Immature natural killer cell (primary cell): ENCODE measurements around the gene GRIA3. TPM values are rescaled to one million over a fixed set of nuclear protein-coding genes. Genes with fewer than 3 reads are reported as not detected.

Source experiments
- DNase-seq, 3 donors: peaks; one replicate each; pipeline ENCODE4 v3.0.0; 2022; ENCODE audit warnings: mixed read lengths in 1 of 3
- H3K27ac Mint-ChIP-seq, 6 donors: one replicate each; pipeline ENCODE4 v1.8.0; 2020; ENCODE audit warnings: mixed read lengths in 6 of 6, mild to moderate bottlenecking in 5 of 6, inconsistent platforms in 4 of 6, moderate library complexity in 3 of 6
- H3K27me3 Mint-ChIP-seq, 3 donors: one replicate each; pipeline ENCODE4 v1.8.0; 2020 to 2021; ENCODE audit warnings: low read depth in 3 of 3, mild to moderate bottlenecking in 3 of 3, mixed read lengths in 3 of 3, moderate library complexity in 3 of 3, inconsistent platforms in 1 of 3
- H3K36me3 Mint-ChIP-seq, 3 donors: one replicate each; pipeline ENCODE4 v1.8.0; 2020; ENCODE audit warnings: mixed read lengths in 3 of 3, inconsistent platforms in 2 of 3, mild to moderate bottlenecking in 2 of 3
- H3K4me1 Mint-ChIP-seq, 2 donors: one replicate each; pipeline ENCODE4 v1.8.0; 2020; ENCODE audit warnings: inconsistent platforms in 2 of 2, mild to moderate bottlenecking in 2 of 2, mixed read lengths in 2 of 2, moderate library complexity in 1 of 2
- H3K4me3 Mint-ChIP-seq, 5 donors: one replicate each; pipeline ENCODE4 v1.8.0; 2020; ENCODE audit warnings: mild to moderate bottlenecking in 5 of 5, mixed read lengths in 5 of 5, inconsistent platforms in 3 of 5, moderate library complexity in 3 of 5
- H3K9me3 Mint-ChIP-seq, 6 donors: one replicate each; pipeline ENCODE4 v1.8.0; 2020; ENCODE audit warnings: mild to moderate bottlenecking in 6 of 6, mixed read lengths in 6 of 6, inconsistent platforms in 4 of 6, moderate library complexity in 3 of 6
- polyA plus RNA-seq, 3 donors: library from polyadenylated mRNA; unstranded; fragments of 300-500 nt; fragmentation: Illumina TruSeq; gene quantifications; one replicate each; pipeline ENCODE4 v1.2.3, GENCODE V29; 2021

Gene GRIA3
- polyA plus RNA-seq, 3 donors from 2014 or later: not detected

DNA sequence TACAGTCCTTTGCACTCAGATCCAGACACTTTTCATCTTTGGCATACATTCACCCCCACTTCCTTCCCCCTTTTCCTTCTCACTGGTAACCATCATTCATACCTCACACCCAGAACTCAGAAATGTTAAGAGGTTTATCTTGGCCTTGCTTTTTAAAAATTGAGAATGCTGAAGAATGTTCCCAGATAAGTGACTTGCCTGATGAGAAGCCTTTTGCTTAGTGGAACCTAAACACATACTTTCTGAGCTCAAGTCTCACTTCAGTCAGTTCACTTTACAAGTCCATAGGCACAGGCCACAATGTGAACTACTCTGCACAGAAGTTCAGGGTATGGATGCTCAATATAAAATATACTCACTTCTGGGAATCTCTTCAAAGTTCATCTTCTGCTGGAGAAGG lies 129.4 kb downstream of the GRIA3 start:
- no peaks in the 10 kb centered on the region for H3K4me1 Mint-ChIP-seq
- no peaks in the 10 kb centered on the region for H3K36me3 Mint-ChIP-seq
- H3K27ac Mint-ChIP-seq: no peak overlapping the region
- peaks cover 0 to 3% (median 3%) of the 10 kb centered on the region in 3 donors for H3K27me3 Mint-ChIP-seq
- H3K9me3 Mint-ChIP-seq: no peaks in the 10 kb centered on the region
- no peak for DNase-seq
- H3K4me3 Mint-ChIP-seq: no peak overlapping the region

DNA sequence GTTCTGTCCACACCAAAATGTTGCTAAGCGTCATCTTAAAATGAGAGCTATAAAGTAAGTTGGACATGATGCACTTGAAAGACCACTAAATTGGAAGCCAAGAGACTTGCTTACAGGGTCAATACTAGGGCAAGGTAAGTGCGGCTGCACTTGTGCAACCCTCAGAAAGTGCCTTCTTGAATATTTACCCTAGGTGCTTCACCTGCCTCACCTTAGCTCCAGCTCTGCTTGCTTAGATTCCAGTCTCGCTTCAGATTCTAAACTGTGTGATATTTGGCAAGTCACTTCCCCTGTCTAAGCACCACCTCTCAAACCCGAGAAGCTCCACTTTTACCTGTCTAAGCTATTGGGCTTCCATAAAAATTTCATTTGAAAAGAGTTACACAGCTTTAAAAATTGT lies 136.5 kb downstream of the GRIA3 start:
- Mint-ChIP-seq H3K36me3 (no peaks in the 10 kb centered on the region), H3K4me3 (no peak overlapping the region), H3K27me3 (peaks cover 0 to 6% (median 3%) of the 10 kb centered on the region in 3 donors), H3K27ac (no peak overlapping the region), H3K9me3 (no peaks in the 10 kb centered on the region), H3K4me1 (no peaks in the 10 kb centered on the region)
- no peak for DNase-seq

DNA sequence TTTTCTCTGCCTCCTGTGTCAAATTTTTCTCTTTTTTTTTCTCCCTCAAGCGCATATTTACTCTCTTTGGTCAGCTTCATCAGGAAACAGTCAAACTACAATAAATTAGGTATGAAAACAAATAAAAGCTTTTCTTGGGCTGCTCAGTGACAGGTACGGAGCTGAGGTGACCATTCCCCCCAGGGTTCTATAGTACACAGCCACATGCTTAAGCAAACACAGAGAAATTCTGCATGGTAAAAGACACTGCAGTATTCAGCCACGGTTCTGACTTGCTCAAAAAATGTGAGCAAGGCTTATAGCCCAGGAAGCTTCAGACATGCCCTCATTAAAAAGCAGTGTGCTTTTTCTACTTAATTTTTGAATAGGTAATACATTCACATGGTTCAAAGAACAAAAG lies 138.5 kb downstream of the GRIA3 start:
- DNase-seq: no peak
- Mint-ChIP-seq H3K4me1 (no peaks in the 10 kb centered on the region), H3K4me3 (no peak overlapping the region), H3K9me3 (no peaks in the 10 kb centered on the region), H3K36me3 (no peaks in the 10 kb centered on the region), H3K27ac (no peak overlapping the region), H3K27me3 (peaks cover 0 to 3% (median 3%) of the 10 kb centered on the region in 3 donors)

DNA sequence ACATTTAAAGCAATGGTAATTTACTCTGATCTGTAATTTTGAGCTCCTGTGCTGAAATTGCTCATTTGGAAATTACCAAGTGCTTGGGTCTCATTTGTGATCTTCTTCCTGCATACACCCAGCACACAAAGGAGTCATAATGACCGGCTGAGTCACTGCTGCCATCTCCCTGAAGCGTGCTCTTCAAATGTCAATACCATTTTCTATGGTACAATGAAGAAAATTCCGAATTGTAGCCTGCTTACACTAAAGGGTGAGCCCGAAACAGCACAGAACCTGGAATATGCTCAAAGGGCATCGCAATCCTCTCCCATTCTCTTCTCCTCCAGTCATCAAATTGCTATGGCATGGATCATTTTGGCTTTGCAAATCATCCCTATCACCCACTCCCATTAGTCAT lies 140.5 kb downstream of the GRIA3 start:
- peaks cover 0 to 3% (median 3%) of the 10 kb centered on the region in 3 donors for H3K27me3 Mint-ChIP-seq
- no peaks in the 10 kb centered on the region for H3K36me3 Mint-ChIP-seq
- no peak overlapping the region for H3K4me3 Mint-ChIP-seq
- no peak overlapping the region for H3K27ac Mint-ChIP-seq
- no peak for DNase-seq
- H3K4me1 Mint-ChIP-seq: no peaks in the 10 kb centered on the region
- no peaks in the 10 kb centered on the region for H3K9me3 Mint-ChIP-seq

DNA sequence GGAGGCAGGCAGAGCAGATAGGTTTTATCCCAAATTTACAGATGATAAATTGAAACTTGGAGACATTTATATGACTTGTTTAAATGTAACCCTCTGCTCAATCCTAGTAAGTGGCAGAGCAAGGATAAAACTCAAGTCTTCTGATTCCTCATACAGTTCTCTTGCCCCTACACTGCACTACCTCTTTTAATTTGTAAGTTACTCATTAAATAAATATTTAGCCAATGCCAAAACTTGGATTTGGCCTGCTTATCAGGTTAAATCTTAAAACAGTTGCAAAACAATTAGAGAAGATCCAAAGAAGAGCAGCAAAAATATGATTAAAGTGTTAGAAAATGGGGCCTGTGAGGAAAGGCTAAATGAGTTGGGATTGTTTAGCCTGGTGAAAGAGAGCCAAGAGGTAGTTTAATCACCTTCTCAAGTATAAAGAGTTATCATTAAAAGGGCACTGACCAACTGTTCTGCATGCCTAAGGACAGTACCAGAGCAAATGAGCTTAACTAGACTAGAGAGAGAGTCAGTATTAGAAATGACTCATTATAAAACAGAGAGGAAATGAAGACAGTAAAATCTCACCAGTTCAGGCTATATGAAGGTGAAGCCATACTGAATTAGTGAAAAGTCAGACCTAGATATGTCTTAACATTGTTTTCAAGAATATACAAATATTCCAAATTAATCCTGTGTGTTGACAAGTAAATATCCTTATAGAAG lies 146.3 kb downstream of the GRIA3 start:
- no peak overlapping the region for H3K4me3 Mint-ChIP-seq
- no peak overlapping the region for H3K27ac Mint-ChIP-seq
- no peaks in the 10 kb centered on the region for H3K36me3 Mint-ChIP-seq
- no peaks in the 10 kb centered on the region for H3K4me1 Mint-ChIP-seq
- H3K27me3 Mint-ChIP-seq: no peaks in the 10 kb centered on the region
- peaks cover 0 to 2% (median 0%) of the 10 kb centered on the region in 6 donors for H3K9me3 Mint-ChIP-seq
- no peak for DNase-seq

DNA sequence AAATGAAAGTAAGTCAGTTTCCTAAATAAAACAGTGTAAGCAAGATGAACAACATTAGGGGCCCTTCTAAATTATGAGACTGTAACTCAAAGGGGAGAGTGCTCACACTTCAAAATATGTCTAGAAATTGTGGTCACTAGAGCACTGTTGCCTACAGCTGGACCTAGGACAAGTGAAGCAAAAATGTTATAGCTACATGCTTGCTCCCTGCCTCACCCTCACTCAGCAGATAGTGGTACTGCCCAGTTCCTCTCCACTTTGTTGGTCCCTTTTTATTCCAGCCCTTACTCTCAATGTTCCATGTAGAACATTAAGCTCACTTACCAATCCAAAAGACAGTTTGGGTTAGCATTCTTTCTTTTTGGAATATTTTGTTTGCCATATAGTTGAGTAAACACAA lies 147.3 kb downstream of the GRIA3 start:
- Mint-ChIP-seq H3K27ac (no peak overlapping the region), H3K36me3 (no peaks in the 10 kb centered on the region), H3K27me3 (peaks cover 0 to 3% (median 0%) of the 10 kb centered on the region in 3 donors), H3K4me3 (no peak overlapping the region), H3K9me3 (peaks cover 0 to 2% (median 0%) of the 10 kb centered on the region in 6 donors), H3K4me1 (no peaks in the 10 kb centered on the region)
- no peak for DNase-seq

DNA sequence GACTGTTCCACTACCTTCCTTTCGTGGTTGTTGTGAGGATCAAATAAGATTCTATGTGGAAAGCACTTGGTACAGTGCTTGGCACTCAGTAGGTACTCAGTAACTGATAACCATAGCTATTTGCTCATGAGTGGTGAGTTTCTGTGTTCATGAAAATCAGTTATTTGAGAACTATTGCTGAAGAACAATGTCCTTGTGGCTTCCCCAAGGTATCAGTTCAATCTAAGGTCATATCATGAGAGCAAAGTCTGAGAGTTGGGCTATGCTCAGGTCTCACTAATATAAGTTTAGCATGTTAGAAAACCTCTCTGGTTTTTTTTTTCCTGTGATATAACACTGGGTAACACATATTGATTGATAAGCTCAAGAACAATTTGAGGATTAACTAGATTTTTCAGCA lies 147.8 kb downstream of the GRIA3 start:
- Mint-ChIP-seq H3K4me3 (no peak overlapping the region), H3K27ac (no peak overlapping the region), H3K9me3 (peaks cover 0 to 2% (median 0%) of the 10 kb centered on the region in 6 donors), H3K27me3 (peaks cover 0 to 3% (median 0%) of the 10 kb centered on the region in 3 donors), H3K4me1 (no peaks in the 10 kb centered on the region), H3K36me3 (no peaks in the 10 kb centered on the region)
- DNase-seq: no peak

DNA sequence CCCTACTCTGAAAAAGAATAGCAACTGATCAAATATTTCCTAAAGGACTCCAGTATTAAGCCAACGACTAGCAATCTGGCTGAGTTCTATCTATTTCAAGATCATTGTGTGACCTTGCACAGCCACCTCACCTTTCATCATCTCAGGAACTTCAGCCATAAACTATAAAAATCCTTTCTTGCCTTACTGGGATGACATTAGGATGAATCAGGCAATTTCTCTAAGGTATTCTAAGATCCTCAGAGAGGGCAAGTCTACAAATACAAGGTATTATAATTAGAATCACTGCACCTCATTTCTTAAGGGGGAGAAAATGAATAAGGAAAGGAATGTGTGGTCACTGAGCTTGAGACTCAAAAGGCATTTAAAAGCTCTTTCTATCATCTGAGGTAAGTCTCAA lies 152.6 kb downstream of the GRIA3 start:
- H3K4me3 Mint-ChIP-seq: no peak overlapping the region
- DNase-seq: no peak
- H3K4me1 Mint-ChIP-seq: no peaks in the 10 kb centered on the region
- H3K9me3 Mint-ChIP-seq: peaks cover 0 to 2% (median 0%) of the 10 kb centered on the region in 6 donors
- no peak overlapping the region for H3K27ac Mint-ChIP-seq
- peaks cover 0 to 5% (median 0%) of the 10 kb centered on the region in 3 donors for H3K27me3 Mint-ChIP-seq
- no peaks in the 10 kb centered on the region for H3K36me3 Mint-ChIP-seq

DNA sequence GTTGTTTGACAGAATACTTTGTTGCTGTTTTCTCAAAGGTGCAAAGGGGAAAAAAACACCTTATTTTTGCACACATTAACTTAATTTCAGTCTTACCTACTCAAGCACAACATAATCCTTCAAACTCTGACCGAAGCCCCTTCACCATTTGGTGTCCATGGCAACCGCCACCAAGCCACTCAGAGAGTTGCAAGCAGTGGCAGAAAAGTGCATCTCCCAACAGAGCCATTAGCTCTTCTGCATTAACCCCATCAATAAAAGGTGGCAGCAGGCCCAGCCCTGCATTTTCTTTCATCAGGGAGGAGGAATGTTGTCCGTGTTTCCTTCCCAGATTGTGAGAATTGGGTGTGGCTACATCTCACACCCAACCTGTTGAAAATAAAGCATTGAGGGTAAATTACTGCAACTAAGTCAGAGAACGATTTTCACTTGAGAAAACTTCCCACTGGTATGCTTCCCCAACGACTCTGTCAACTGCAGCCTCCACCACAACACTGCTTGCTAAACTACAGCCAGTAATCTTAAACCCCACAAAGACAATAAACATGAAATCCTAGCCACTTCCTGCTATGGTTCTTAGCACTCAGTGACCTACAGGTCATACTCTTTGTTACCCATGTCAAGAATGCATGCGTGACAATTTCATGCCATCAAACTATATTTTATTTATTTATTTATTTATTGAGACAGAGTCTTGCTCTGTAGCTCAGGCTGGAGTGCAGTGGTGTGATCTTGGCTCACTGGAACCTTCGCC lies 154.0 kb downstream of the GRIA3 start:
- Mint-ChIP-seq H3K4me1 (no peaks in the 10 kb centered on the region), H3K27ac (no peak overlapping the region), H3K36me3 (no peaks in the 10 kb centered on the region), H3K4me3 (no peak overlapping the region), H3K27me3 (peaks cover 0 to 5% (median 0%) of the 10 kb centered on the region in 3 donors), H3K9me3 (peaks cover 0 to under 1% (median 0%) of the 10 kb centered on the region in 6 donors)
- DNase-seq: no peak

DNA sequence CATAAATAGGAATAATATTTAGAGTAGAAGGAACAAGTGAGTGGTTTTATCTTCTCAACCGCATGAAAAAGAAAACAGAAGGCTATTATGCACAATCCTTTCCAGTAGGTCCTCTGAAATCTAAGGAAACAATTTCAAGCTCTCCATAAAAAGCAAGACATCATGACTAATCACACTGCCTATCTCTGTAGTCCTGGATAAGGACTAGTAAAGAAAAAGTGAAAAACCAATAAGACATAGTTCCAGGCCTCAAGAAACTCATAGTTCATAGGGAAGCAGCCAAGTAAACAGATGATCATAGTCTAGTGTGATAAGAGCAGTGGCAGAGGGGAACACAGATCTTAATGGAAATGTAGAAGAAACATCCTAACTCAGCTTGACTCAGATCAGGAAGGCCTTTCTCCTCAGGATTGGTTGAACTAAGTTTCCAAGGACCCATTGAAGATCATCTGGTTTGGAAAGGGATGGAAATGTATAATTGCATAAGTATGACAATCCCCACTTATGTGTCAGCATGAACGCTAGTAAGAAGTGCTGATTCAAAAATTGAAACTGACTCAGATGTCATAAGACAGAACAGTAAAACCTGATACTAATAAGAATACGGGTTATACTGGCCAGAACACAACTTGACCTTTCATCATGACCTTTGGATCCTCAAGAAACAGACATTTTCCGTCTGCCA lies 155.3 kb downstream of the GRIA3 start:
- no peak for DNase-seq
- Mint-ChIP-seq H3K4me3 (no peak overlapping the region), H3K4me1 (no peaks in the 10 kb centered on the region), H3K27me3 (peaks cover 0 to 5% (median 4%) of the 10 kb centered on the region in 3 donors), H3K9me3 (peaks cover 0 to 2% (median 0%) of the 10 kb centered on the region in 6 donors), H3K36me3 (no peaks in the 10 kb centered on the region), H3K27ac (no peak overlapping the region)

DNA sequence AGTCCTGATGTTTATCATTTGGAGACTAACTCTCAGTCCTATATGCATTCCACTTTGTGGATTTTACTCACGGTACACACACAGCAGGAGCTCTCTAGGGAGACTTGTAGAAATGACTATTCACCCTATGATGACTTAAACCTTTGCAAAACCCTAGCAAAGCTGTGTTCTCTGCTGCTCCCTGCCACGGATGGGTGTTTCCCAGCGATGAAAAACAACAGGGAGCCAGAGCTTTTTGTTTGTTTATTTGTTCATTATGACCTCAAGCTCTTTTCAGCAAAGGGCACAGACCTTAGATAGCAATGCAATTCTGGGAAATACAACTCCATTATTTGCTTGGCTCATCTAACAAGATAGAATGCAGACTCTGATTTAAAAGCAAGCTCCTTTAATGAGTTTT lies 156.6 kb downstream of the GRIA3 start:
- Mint-ChIP-seq H3K36me3 (no peaks in the 10 kb centered on the region), H3K27me3 (peaks cover 0 to 8% (median 3%) of the 10 kb centered on the region in 3 donors), H3K9me3 (peaks cover 0 to 2% (median 0%) of the 10 kb centered on the region in 6 donors), H3K4me1 (no peaks in the 10 kb centered on the region), H3K4me3 (no peak overlapping the region), H3K27ac (no peak overlapping the region)
- no peak for DNase-seq

DNA sequence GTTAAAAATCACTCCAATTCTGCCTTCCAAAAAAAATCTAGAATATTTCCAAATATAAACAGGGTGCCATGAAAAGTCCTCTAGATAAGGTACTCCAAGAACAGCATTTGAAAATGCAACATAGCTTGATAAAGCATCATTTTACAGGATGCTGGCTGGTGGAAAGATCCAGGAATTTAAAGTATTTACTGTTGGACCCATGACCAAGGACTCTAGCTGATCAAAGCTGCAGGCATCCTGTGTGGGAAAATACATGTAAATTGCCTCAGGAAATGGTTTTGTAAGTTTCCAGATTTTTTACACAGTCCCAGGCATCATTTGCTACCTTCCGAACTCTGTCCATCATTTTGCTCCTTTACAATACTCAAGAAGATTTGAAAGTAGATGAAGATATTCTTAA lies 164.4 kb downstream of the GRIA3 start:
- DNase-seq: no peak
- no peaks in the 10 kb centered on the region for H3K9me3 Mint-ChIP-seq
- no peaks in the 10 kb centered on the region for H3K4me1 Mint-ChIP-seq
- H3K4me3 Mint-ChIP-seq: no peak overlapping the region
- H3K27me3 Mint-ChIP-seq: peaks cover 0 to 15% (median 0%) of the 10 kb centered on the region in 3 donors
- H3K36me3 Mint-ChIP-seq: no peaks in the 10 kb centered on the region
- H3K27ac Mint-ChIP-seq: no peak overlapping the region

DNA sequence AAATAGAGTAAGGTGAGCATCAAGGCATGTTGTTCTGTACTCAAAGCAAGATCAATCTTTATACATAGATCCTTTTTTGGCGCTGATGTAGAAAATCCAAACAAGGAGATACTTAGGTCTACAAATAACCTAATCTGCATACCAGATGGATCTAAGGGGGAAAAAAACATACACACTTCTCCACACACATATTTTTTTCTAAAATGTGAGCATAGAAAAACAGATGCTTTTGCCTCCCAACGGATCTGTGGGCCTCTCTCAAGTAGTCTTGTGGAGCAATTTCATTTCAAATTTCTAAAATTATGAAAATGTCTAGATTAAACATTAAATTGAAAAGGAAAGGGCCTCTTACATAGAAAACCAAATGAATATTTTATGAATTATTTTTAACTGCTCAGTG lies 166.1 kb downstream of the GRIA3 start:
- Mint-ChIP-seq H3K27me3 (peaks cover 0 to 13% (median 0%) of the 10 kb centered on the region in 3 donors), H3K27ac (no peak overlapping the region), H3K4me3 (no peak overlapping the region), H3K4me1 (no peaks in the 10 kb centered on the region), H3K9me3 (no peaks in the 10 kb centered on the region), H3K36me3 (no peaks in the 10 kb centered on the region)
- DNase-seq: no peak

DNA sequence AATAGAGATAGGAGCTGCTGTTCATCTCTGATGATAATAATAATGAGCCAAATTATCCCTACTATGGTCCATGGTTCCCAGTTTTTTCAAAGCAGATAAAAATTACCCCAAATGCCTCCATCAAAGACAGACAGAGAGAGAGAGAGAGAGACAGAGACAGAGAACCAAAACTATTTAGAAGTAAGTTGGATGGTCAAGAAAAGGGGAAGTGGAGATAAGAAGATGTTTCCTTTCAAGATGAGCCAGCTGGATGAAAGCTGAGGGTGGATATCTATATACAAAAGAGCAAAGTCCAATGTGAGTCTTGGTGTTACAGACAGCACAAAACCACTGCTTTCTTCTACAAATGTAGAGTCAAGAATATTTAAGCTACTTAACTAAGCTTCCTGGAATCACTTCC lies 173.9 kb downstream of the GRIA3 start:
- Mint-ChIP-seq H3K36me3 (no peaks in the 10 kb centered on the region), H3K9me3 (no peaks in the 10 kb centered on the region), H3K4me3 (no peak overlapping the region), H3K27me3 (peaks cover 2 to 11% (median 3%) of the 10 kb centered on the region in 3 donors), H3K4me1 (no peaks in the 10 kb centered on the region), H3K27ac (no peak overlapping the region)
- no peak for DNase-seq
